Measurements from ENCODE around the gene EGFL6.
"Not testable (repeated sequence)": the region's sequence is repeated elsewhere in the genome, so short reads cannot be mapped to it uniquely, and the experiment has no call there.

The EGFL6 gene

DNA sequence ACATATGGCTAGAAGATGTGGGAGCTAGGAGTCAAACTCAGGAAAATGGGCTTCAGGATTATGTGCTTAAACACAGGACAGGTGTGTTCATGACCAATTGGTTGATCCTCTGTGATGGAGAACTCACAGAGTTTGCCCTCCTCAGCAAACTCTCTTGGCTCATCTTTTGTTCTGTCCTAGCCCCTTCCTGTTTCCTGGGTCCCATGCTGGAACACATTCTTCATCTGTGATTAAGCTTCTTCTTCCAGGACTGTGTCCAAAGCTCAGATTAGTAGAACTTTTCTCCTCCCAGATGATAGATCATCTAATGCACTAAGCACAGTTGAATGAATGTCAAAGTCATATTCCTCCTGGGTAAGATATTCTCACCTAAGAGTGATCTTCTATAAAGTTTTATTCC, 44.8 kb downstream of the EGFL6 start:
- no peaks in the 10 kb centered on the region for H3K9me3 ChIP-seq (ENCODE audit: severe bottlenecking)
- TF ChIP-seq, protein P1, sequence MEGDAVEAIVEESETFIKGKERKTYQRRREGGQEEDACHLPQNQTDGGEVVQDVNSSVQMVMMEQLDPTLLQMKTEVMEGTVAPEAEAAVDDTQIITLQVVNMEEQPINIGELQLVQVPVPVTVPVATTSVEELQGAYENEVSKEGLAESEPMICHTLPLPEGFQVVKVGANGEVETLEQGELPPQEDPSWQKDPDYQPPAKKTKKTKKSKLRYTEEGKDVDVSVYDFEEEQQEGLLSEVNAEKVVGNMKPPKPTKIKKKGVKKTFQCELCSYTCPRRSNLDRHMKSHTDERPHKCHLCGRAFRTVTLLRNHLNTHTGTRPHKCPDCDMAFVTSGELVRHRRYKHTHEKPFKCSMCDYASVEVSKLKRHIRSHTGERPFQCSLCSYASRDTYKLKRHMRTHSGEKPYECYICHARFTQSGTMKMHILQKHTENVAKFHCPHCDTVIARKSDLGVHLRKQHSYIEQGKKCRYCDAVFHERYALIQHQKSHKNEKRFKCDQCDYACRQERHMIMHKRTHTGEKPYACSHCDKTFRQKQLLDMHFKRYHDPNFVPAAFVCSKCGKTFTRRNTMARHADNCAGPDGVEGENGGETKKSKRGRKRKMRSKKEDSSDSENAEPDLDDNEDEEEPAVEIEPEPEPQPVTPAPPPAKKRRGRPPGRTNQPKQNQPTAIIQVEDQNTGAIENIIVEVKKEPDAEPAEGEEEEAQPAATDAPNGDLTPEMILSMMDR (IDR thresholded peaks at IDR 0.05; ENCODE audit: low read depth, low read length): no peak
- no peak overlapping the region for H3K4me3 ChIP-seq (ENCODE audit: low read depth, low read length)
- no peak for DNase-seq
- no peaks in the 10 kb centered on the region for H3K36me3 ChIP-seq
- peaks cover 76% of the 10 kb centered on the region for H3K27me3 ChIP-seq (ENCODE audit: insufficient read depth, low read depth, severe bottlenecking)
- no peak overlapping the region for H3K27ac ChIP-seq

- no peak overlapping the region for H3K4me3 ChIP-seq (ENCODE audit: low read depth, low read length)
- peaks cover 90% of the 10 kb centered on the region for H3K27me3 ChIP-seq (ENCODE audit: insufficient read depth, low read depth, severe bottlenecking)
- TF ChIP-seq, protein P1 (IDR thresholded peaks at IDR 0.05; ENCODE audit: low read depth, low read length): no peak
These were observed 50.8 kb downstream of the EGFL6 start for GRCh38 chrX:13620207-13620606.

GRCh38 chrX:13622401-13622964, 53.1 kb downstream of the EGFL6 start:
- TF ChIP-seq, protein P1 (IDR thresholded peaks at IDR 0.05; ENCODE audit: low read depth, low read length): no peak
- H3K27ac ChIP-seq: no peak overlapping the region
- H3K27me3 ChIP-seq (ENCODE audit: insufficient read depth, low read depth, severe bottlenecking): peaks cover 87% of the 10 kb centered on the region
- no peak overlapping the region for H3K4me3 ChIP-seq (ENCODE audit: low read depth, low read length)
- no peaks in the 10 kb centered on the region for H3K9me3 ChIP-seq (ENCODE audit: severe bottlenecking)
- no peaks in the 10 kb centered on the region for H3K36me3 ChIP-seq
- no peak for DNase-seq

More at GRCh38 chrX:13620207-13620606, 50.8 kb downstream of the EGFL6 start:
- Histone ChIP-seq H3K36me3 (no peaks in the 10 kb centered on the region), H3K9me3 (ENCODE audit: severe bottlenecking) (no peaks in the 10 kb centered on the region), H3K27ac (no peak overlapping the region)
- no peak for DNase-seq

DNA sequence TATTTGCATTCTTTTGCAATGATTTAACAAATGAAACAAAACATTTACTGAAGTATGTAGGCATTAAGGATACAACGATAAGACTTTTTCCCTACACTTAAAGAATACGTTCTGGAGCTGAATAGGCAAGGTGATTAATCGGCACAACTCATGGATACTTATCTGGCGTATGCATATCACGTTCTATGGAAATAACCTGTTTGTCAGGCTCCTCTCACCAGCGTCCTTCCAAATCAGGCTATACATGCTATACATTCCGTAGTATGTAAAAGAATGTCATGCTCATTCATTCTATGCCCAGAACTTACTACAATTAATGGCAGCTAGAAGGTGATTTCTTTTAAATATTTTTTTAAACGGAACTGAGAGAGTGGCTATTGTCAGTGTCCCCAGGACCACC, 57.9 kb downstream of the EGFL6 start:
- H3K36me3 ChIP-seq: no peaks in the 10 kb centered on the region
- H3K9me3 ChIP-seq (ENCODE audit: severe bottlenecking): peaks cover 7% of the 10 kb centered on the region
- no peak overlapping the region for H3K27ac ChIP-seq
- no peak for DNase-seq
- TF ChIP-seq, protein P1 (IDR thresholded peaks at IDR 0.05; ENCODE audit: low read depth, low read length): no peak
- no peak overlapping the region for H3K4me3 ChIP-seq (ENCODE audit: low read depth, low read length)
- peaks cover 66% of the 10 kb centered on the region for H3K27me3 ChIP-seq (ENCODE audit: insufficient read depth, low read depth, severe bottlenecking)

DNA sequence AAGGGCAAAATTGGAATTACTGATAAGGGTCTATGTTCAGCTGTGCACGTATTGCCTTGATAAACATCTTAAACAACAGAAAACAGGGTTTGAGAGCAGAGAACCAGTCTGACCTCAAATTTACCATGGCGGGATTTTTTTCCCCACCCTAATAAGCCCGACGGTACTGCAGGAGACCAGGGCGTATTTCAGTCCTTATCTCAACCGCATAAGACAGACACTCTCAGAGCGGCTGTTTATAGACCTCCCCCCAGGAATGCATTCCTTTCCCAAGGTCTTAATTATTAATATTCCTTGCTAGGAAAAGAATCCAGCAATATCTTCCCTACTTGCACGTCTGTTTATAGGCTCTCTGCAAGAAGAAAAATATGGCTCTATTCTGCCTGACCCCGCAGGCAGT, 67.8 kb downstream of the EGFL6 start:
- not testable (repeated sequence) for H3K36me3 ChIP-seq; DNase-seq; H3K4me3 ChIP-seq (ENCODE audit: low read depth, low read length); H3K27ac ChIP-seq
- Histone ChIP-seq H3K27me3 (ENCODE audit: insufficient read depth, low read depth, severe bottlenecking) (peaks cover 74% of the 10 kb centered on the region), H3K9me3 (ENCODE audit: severe bottlenecking) (peaks cover 18% of the 10 kb centered on the region)

DNA sequence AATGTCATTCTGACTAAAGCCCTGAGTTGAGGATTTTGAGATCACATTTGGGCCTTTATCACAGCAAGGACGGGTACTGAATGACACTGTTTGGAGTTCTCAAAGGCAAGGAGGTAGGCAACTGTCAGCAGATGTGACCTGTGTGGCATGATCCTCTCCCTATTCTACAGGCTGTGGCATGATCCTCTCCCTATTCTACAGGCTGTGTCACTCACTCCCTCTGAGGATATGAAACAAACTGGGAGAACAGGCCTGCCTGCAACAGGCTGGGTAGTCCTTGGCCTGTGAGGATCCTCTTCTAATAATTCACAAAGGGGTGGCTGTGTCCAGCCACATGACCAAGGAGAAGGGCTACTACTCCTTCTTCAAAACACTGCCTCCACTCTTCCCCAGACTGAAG, 68.6 kb downstream of the EGFL6 start:
- Histone ChIP-seq H3K36me3 (no peaks in the 10 kb centered on the region), H3K4me3 (ENCODE audit: low read depth, low read length) (no peak overlapping the region), H3K9me3 (ENCODE audit: severe bottlenecking) (peaks cover 16% of the 10 kb centered on the region), H3K27me3 (ENCODE audit: insufficient read depth, low read depth, severe bottlenecking) (peaks cover 70% of the 10 kb centered on the region), H3K27ac (no peak overlapping the region)
- DNase-seq: no peak
- TF ChIP-seq, protein P1 (IDR thresholded peaks at IDR 0.05; ENCODE audit: low read depth, low read length): no peak

Measured in WERI-Rb-1 (cell line).